ENCODE results near the gene C3. TPM values are rescaled to one million over a fixed set of nuclear protein-coding genes. Genes with fewer than 3 reads are reported as not detected.
A peak's percentile ranks its signal among the peaks of the same experiment; 100 is the strongest.

The C3 gene
- total and polyA plus RNA-seq, 2 of the 13 experiments (the other 11 are each of a cell fraction or from before 2014, with no cell fraction given): 1,455 to 6,272 TPM

- TF ChIP-seq HOMEZ (CRISPR knock-in tag; IDR thresholded peaks at IDR 0.05; ENCODE audit: low read depth) (peak; percentile 69; the same call in 1 of the 2 replicates), ZNF143 (CRISPR knock-in tag; IDR thresholded peaks at IDR 0.05) (no peak; the same call in 1 of the 2 replicates), ZNF34 (CRISPR knock-in tag; IDR thresholded peaks at IDR 0.05; ENCODE audit: borderline replicate concordance) (peak; percentile 71; the same call in 1 of the 2 replicates), REST (IDR thresholded peaks at IDR 0.05; ENCODE audit: borderline replicate concordance in 1 of 2, low read depth in 1 of 2, low read length in 2 of 2) (no peak), ZNF318 (CRISPR knock-in tag; IDR thresholded peaks at IDR 0.05) (no peak), SALL1 (CRISPR knock-in tag; IDR thresholded peaks at IDR 0.05) (peak; percentile 27; the same call in 1 of the 2 replicates), ZNF512B (CRISPR knock-in tag; IDR thresholded peaks at IDR 0.05; ENCODE audit: borderline replicate concordance) (0 out of 2 replicates have a peak, but pooled peaks have one; percentile 54), FLYWCH1 (CRISPR knock-in tag; IDR thresholded peaks at IDR 0.05) (no peak), ZNF543 (CRISPR knock-in tag; IDR thresholded peaks at IDR 0.05) (no peak), POLR2G (IDR thresholded peaks at IDR 0.05; ENCODE audit: low read depth, low read length) (peak; percentile 35; the same call in 1 of the 2 replicates), ZNF605 (CRISPR knock-in tag; IDR thresholded peaks at IDR 0.05) (peak; percentile 24; the same call in 1 of the 2 replicates)
Measured at GRCh38 chr19:6736169-6736916, 15.9 kb upstream of the C3 start (continued).
